CD4-positive, alpha-beta T cell treated with Interleukin-4 for 1 hour (primary cell): ENCODE measurements around the gene ST8SIA6.
"Not testable (repeated sequence)": the region's sequence is repeated elsewhere in the genome, so short reads cannot be mapped to it uniquely, and the experiment has no call there.

Experiments
- DNase-seq, 2 donors: peaks; one replicate each; pipeline ENCODE4 v3.0.0-alpha.2; 2020 to 2022

Gene ST8SIA6

DNA sequence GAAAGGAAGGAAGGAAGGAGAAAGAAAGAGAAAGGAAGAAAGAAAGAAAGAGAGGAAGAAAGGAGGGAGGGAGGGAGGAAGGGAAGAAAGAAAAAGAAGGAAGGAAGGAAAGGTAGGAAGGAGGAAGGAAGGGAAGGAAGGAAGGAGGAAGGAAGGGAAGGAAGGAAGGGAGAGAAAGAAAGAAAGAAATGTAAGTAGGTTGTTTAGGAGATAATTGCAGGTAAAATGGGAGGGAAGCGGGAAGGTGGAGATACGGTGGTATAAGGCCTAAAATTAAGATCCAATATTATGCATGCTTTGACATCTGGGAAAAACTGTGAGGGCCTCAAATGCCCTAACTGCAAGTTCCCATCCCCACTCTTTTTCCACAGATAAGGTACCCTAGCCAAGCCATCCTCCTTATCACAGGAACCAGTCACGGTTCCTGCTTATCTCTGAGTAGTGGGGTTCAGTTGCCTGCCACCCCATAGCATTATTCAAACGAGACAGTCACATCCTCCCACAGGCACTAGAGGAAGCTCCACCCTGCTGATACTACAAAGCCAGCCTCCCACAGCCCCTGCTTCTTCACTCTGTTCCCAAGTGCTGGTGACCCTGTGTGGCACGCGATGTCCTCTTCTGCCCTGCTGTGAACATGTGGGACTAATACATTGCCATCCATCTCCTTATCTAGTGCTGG lies 28.7 kb downstream of the ST8SIA6 start:
- peak; percentile 47 to 54 for DNase-seq

DNA sequence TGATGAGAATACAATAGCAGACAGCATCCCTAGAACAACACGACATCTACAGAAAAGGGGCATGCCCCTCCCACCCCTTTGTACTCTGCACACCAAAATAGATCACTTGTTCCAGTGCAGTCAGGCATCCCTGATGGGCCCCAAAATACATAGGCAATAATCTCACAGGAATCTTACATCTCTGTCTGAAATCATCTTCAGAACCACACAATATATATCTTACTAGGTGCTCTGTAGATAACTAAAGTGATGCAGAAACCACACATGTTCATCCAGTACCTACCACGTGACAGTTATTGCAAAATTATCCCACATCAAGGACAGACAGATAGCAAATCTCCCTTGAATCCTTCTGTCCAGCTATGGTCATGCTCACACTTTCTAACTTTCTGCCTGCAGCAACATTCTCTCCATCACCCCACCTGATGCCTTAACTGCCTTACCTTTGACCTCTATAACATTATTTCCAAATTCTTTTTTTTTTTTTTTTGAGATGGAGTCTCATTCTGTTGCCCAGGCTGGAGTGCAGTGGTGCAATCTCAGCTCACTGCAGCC lies 30.7 kb downstream of the ST8SIA6 start:
- no peak for DNase-seq

- DNase-seq = no peak
These were observed 31.5 kb downstream of the ST8SIA6 start for GRCh38 chr10:17422931-17423330.

DNA sequence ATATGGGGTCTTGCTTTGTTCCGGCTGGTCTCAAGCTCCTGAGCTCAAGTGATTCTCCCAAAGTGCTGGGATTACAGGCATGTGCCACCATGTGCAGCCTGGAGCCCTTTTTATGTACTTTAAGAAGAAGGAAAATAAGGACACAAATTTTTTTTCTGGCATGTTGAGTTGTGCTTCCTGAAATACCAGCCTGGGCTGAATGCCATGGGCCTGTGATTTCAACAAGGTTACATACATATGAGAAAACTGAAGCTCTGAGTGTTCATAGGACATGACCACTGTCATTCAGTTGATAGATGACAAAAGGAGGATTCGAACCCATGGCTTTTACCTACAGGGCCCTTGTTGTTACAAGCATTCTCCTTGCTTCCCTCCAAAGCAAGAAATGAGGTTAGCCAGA lies 36.1 kb downstream of the ST8SIA6 start:
- no peak for DNase-seq

DNA sequence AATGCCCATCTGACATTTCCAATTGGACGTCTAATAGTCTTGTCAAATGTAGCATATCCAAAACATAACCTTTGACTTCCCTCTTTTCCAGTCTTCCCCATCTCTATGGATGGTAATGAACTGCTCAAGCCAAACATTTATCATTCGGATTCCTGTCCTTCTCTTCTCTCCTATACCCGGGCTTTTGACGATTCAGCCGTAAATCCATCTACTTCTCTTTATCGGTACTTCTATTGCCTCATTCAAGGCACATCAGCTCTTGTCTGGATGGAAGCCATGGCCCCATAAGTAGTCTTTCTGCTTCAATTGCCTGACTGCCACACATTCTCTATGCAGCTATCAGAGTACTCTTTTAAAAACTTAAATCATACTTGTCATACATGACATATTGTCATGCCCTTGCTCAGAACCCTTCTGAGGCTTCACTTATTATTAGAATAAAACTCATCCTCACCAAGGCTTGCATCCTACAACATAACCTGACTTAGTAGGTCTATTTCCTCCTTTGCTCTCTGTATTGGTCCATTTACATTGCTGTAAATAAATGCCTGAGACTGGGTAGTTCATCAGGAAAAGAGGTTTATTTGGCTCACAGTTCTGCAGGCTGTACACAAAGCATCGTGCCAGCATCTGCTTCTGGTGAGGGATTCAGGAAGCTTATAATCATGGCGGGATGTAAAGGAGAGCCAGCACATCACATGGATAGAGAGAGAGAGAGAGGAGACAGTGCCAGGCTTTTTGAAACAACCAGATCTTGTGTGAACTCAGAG lies 37.8 kb downstream of the ST8SIA6 start:
- no peak for DNase-seq

DNA sequence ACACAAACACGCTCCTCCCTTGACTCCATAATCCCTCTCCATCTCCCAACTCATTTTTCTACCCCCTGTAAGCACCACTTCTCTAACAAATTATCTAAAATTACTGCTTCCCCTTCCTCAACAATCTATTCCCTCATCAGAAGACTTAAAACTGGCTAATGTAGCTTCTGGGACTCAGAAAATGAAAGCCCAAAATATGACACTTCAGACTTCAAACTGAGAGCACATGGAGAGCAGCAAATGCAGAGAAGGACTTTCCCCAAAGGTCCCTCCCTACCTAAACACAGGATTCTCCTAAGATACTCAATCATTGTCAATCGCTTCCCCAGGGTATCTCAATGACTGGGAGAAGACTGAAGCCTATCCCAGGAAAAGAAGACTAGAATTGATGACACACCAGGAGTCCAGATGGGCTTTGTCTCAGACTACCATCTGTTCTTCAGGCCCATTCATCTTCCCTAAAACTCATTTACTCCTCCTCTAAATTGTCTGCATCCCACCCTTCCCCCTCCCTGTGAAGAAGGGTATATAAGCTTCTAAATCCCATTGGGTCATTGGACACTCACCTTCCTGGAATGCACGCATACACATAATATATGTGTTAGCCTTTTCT lies 39.2 kb downstream of the ST8SIA6 start:
- no peak for DNase-seq

- DNase-seq = no peak
These were observed 39.9 kb downstream of the ST8SIA6 start for GRCh38 chr10:17414484-17414883.

GRCh38 chr10:17413876-17414275 lies 40.5 kb downstream of the ST8SIA6 start:
- DNase-seq = no peak

GRCh38 chr10:17412323-17412722 lies 42.1 kb downstream of the ST8SIA6 start:
- DNase-seq = no peak

GRCh38 chr10:17410907-17411306 lies 43.5 kb downstream of the ST8SIA6 start:
- no peak for DNase-seq

- DNase-seq = peak in 1 of 2 donors; percentile 64
These were observed 45.1 kb downstream of the ST8SIA6 start for GRCh38 chr10:17409170-17409733.

GRCh38 chr10:17407047-17407446 lies 47.3 kb downstream of the ST8SIA6 start:
- DNase-seq = no peak

DNA sequence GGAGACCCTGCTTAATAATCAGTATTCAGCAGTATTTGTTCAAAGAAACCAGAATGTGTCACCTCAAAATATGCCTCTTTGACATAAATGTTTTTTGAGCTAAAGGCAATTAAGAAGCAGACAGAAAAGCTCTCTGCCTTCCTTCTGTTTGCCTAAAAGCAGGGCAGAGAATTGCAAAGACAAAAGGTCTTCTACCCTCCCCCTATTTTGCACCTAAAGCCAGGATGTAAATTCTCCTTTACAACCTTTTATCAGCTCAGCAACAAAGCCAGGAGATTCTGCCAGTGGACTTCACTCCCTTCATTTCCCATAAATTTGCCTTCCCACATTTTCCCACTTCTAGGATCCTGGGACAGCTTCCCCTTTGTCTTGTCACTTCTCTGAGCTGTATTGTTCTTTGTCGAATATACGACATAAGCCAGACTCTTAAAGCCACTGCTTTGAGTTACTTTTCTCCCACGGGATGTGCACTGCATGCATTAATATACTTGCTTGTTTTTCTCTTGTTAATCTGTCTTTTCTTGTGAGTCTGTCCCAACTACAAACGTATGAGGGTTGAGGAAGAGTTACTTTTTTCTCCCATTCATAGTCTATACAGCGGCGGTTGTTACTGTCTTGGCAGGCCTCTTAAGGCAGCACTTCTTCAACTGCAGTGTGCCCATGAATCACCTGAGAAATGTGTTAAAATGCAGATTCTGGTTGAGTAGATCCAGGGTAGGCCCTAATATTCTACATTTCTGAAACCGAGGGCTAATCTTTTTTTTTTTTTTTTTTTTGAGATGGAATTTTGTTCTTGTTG lies 48.2 kb downstream of the ST8SIA6 start:
- no peak for DNase-seq

GRCh38 chr10:17403161-17403560 lies 51.2 kb downstream of the ST8SIA6 start:
- no peak for DNase-seq

- DNase-seq = not testable (repeated sequence)
These were observed 52.4 kb downstream of the ST8SIA6 start for GRCh38 chr10:17402040-17402439.

DNA sequence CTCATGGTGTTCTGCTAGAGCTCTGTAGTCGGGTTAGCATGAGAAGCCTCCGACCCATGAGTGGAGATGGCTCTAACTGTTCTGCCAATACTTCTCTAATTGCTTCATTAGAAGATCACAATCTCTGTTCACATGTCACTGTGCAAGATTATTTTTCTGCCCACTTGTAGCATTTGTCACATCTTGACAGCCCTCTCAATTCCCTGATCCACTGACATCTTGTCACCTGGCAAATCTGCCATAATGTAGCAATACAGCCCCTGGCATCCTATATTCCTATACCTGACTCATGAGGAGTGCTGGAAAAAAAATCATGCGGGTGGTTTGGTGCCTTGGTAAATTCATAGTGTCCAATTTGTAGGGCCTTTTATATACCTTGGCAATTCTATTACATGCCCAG lies 58.4 kb downstream of the ST8SIA6 start:
- DNase-seq = no peak

DNA sequence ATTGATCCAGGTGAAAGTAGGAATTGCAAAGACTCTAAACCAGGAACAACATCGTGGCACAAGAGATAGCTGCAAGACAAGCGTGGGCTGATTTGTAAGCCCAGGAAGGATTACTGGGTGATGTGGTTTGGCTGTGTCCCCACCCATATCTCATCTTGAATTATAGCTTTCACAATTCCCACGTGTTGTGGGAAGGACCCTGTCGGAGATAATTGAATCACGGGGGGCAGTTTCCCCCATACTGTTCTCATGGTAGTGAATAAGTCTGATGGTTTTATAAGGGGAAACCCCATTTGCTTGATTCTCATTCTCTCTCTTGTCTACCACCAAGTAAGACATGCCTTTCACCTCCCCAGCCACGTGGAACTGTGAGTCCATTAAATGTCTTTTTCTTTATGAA lies 59.5 kb downstream of the ST8SIA6 start:
- no peak for DNase-seq

DNA sequence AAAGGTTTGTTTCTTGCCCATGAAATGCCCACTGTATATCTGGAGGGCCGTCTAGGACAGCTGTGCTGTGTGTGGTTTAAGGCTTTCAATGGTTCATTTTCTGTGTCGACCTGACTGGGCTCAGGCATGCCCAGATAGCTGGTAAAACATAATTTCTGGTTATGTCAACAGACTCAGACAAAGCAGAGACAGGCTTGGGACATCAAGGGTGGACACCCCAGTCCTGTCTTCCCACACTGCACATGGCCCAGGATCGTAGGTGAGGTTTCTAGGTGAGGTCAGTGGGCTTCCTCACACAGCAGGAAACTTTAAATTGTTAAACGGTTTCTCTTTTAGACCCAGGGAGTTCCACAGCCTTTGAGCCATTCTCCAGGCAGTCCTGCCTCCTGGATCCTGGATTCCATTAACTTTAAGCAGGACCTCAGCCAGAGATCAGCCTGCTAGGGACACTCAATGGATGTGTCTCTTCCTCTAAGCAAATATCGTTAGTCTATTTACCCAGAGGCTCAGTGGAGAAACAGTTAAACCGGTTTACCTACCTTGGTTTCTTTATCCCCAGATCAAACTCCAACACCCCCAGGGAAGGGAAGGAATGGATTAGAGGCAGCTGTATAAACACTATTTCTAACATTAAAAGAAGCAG lies 66.4 kb downstream of the ST8SIA6 start:
- no peak for DNase-seq

- DNase-seq = no peak
These were observed 67.7 kb downstream of the ST8SIA6 start for GRCh38 chr10:17386616-17387075.

GRCh38 chr10:17386021-17386420 lies 68.4 kb downstream of the ST8SIA6 start:
- DNase-seq = no peak

- no peak for DNase-seq
These were observed 69.3 kb downstream of the ST8SIA6 start for GRCh38 chr10:17385066-17385465.
